Measurements from ENCODE around the gene SERBP1.
"Not testable (repeated sequence)": the region's sequence is repeated elsewhere in the genome, so short reads cannot be mapped to it uniquely, and the experiment has no call there.

The SERBP1 gene

DNA sequence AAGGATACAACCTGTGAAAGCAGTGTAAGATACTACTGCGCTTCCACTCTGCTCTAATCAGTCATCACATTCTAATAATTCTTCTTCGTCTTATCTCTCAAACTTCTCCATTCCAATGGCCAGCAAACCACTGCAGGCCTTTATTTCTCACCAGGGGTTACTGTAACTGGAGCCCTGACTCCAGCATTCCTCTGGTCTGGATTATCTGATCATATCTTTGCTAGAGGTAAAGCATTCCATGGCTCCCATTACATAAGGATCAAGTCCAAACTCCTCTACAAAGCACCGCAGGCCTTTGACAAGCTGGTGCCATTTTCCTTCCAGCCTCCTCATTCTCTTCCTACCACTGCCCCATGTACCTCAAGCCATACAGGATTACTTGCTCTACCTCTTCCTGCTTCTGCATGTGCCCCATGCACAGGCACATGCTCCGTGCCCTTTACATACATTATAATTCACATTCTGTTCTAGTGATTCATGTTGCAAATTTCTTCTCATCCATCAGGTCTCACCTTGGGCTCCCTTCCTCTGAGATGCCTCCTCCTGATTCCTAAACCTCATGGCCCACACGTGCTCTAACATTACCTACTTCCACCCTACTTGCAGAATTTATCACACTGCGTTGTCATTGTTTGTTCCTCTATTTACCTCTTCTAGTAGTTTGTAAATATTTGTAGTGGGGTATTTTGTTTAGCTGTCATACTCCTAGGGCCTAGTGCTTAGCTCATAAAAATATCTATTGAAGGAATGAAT lies 9.3 kb upstream of the SERBP1 start:
- DNase-seq, result no peak

DNA sequence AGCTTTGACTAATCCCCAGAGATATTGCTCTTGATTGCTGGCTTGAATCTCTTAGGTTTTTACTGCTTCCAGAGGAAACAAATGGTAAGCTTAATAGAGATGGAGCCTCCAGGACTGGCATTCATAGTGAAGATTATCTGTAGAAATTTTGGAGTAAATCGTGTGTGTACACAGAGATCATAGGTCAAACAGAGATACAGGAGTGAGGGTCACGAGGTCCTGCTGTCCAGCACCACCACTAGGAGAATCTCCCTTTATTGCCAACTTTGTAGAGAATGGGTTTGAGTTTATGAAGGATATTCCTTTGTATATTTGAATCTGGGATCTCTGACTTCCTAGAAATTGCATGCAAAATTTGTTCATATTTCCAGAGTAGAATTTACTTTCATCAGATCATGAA lies 7.8 kb upstream of the SERBP1 start:
- no peak for DNase-seq

DNA sequence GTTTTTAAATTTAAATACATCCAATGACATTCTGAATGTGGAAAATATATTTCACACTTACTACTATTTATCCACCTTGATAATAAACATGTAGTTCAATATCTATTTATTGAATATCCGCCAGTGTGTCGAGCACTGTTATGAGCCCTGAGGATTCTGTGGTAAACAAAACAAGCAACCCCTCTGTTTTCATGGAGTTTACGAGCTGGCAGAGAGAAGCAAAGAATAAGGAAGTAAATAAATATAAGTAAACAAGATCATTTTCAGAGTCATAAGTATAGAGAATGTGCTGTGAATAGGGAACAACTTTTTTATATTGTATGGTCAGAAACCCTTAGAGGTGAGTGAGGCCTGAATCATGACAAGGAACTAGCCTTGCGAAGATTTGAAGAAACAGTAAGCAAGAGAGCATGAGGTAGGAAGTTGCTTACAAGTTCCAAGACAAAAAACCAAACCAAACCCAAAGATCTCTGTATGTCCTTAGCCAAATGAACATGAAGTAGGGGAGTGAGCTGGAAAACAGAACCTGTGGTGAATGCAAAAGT lies 6.4 kb upstream of the SERBP1 start:
- DNase-seq, result no peak

DNA sequence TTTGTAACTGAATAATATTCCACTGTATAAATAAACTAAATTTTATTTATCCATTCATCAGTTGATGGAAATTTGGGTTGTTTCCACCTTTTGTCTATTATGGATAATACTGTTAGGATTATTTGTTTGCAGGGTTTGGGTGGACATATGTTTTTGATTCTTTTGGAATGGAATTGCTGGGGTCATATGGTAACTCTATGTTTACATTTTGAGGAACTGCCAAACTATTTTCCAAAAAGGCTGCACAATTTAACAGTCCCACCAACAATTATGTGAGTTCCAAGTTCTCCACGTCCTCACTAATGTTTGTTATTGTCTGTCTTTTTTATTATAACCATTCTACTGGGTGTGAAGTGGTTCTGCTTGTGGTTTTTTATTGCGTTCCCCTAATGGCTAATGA lies 4.3 kb upstream of the SERBP1 start:
- DNase-seq, result no peak

DNA sequence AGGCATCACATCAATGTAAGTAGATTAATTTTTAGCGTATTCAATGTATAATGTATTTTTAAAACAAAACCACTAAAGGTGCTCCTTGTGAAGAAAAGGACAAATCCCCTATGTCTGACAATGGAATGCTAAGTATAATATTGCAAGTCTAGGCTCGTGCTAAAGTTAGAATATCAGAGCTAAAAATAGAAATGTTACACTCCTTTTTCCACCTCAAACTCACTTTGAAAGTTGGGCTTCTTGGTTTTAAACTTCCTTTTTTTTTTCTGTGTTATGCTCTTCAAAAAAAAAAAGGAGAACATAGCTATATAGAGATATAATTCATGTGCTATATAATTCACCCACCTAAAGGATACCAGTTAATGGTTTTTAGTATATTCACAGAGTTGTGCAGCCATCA lies 3.6 kb upstream of the SERBP1 start:
- no peak for DNase-seq

DNA sequence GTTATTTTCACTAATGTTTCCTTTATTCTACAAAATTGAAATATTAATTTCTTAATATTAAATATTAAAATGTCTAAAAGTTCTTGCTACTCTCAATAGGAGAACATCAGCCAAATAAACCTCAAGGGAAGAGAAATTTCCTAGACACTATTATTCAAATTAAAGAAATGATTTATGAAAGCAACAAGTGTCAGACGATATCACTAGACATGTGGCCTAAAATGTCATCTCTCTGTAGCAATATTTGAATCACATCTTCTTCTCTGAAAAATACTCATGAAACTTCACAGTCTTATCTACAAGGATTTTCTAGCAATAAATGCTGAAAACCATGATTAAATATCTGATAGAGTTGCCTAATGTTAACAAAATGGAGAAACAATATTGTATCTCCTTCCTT lies 2.5 kb upstream of the SERBP1 start:
- DNase-seq, result no peak

DNA sequence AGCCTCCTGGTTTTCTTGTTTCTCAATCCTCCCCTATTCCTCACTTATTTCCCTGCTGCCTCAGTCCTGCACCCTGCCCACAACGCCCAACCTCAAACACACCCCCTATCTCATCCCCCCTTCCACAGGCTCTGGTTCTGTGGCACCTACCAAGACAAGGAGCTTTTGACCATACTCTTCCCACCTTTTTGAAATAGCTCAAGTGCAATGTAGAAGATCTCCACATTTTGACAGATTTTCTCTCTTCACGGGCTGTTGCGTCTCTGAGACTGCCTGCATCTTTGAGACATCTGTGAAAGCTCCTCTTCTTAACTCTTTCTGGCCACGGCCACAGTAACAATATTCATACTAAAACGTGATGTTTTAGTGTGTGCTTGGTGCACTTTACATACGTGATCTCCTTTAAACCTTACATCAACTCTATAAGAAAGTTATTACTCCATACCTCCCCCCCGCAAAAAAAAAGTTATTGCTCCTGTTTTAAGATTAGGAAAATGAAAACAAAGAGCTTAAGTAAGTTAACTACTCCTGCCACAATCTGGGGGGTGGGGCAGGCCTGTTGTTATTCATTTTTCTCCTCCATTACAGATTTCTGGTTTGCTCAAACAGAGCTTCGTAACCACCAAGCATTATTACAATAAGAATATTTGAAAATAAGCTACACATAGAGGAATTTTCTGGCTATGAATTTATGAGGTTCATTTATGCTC lies 1.8 kb upstream of the SERBP1 start:
- DNase-seq, result no peak

DNA sequence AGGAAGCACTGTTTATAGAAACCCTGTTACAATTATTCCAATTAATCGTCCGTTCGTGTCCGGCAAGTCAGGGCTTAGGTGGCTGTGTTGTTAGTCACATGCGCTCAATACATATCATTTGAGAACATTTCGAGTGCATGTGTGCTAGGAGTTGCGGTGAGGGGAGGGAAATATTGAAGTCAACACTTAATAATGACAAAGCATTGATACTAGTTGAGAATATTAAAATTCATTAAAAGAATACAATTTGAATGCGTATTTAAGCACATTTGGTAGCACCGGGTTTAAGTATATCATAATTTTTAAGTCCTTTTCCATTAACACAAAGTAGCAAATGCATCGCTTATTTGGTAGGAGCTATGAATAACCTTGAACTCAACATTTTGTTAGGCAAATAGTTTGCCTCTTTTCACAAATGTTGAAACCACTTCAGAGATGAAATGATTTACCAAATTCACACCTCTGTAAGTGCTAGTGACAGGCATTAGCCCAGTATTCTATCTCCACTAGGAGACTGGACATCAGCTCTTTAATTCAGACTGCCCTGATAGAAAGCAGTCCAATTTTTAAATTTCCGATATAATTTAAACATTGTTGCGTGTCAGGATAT lies 1.1 kb upstream of the SERBP1 start:
- no peak for DNase-seq

DNA sequence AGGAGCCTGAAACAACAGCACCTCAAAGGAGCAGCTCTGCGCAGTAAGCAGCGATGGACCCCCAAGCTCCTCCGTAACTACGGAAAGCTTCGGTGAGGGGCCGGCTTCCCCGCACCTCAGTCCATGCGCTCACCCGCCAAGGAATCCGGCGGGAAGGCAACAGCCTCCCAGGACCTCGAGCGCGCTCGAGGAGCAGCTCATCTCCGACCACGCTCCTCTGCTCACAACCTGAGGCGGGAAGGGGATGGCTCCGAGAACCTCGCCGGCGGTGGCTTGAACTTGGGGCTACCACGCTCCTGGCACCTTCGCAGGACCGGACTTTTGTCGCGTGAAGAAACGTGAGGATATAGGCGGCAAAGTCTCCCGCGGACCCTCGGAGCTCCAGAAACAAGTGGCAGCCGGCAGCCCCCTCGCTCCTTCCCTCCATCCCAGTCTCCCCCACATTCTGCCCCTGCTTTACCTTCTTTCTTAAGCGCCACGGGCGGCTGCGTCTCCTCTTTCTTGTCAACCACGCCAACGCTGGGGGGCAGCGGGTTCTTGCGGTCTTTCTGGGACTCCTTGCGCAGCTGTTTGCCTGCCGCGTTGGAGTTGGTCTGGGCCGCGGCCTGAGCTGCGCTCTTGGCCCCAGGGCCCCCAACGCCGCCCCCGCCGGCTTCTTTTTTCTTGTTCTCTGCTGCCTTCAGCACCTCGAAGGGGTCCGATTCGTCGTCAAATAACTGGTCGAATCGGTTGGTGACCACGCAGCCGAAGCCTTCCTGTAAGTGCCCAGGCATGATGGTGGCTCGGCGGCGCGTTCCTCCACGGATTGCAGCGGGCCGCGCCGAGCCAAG lies 459 bp downstream of the SERBP1 start:
- peak; percentile 38 for DNase-seq

DNA sequence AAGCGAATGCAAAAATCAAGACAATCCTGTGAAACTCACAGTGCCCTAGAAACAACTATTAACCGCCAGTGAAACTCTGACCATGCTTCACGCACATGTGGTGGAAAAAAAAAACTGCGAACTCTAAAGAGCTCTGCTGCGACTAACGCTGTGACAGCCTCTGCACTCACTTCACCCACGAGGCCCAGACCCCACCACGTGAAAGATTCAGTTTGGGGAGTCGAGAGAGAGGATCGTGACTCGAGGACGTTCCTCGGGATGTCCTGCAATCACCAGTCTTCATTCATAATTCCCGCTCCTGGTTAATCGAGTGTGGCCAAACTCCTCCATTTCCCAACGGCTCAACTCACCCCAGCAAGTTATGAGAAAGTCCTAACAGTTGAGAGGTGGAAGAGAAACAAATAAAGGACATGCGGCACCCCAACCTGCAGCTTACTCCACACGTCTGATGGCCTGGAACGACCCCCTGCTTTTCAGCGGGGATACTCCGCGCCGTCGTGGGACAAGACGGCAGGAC lies 1.1 kb downstream of the SERBP1 start:
- DNase-seq, result peak; percentile 61

DNA sequence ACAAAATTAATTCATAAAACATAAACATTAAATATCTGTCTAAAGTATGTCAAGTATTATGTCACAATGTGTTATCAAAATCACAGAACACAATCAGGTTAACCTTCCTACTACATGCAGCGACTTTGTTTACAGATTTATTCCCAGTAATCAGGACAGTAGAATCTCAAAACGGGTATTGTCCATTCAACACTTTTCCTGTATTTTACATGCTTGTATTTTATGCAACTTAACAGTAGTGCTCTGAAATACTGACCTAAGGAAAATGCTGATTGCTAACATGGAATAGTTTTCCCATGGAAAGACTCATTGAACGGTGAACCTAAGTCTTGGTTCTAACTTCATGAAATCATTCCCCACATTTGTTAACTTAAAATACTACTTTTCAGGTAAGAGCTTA lies 2.3 kb downstream of the SERBP1 start:
- no peak for DNase-seq

DNA sequence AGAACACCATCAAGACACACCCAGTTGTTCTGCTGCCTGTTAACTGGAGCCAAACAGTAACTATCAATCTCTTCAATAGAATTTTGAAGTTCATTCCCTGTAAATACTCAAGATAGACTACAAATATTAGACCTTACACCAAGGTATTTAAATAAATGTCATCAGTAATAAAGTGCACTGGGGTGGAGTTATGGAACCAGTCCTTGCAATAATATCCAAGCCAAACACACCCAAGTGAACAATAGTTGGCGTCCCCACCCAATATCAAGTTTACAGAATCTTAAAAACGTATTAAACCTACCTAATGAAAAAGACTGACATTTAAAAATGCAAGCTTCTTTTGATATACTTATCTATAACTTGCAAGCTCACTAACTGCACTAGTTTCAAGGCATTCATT lies 2.7 kb downstream of the SERBP1 start:
- no peak for DNase-seq

DNA sequence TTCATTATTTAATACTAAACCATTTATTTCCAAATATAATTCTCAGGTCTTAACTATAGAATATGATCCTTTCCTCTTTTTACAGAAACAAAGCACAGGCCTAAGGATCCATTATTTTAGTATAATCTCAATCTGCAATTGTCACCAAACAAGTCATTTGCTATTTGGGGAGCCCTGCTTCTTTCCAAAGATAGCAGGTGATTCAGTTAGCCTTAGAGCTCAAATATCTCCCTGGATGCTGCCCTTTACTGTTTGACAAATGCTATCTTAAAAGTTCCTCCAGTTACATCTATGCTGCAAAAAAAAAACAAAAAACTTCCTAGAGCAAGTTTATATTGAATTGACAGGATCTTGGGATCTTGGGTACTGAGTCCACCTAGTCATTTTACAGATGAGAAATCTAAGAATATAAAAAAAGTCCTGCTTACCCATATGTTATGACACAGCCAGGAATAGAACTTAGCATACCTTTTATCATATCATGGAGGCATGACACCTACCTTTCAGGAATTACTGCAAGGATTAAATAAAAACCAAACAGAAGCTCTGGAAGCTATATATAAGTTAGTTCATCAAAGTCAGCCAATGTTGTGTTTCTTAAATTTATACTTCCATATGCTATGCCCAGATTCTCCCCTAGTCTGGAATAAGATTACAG lies 9.2 kb downstream of the SERBP1 start:
- no peak for DNase-seq

DNA sequence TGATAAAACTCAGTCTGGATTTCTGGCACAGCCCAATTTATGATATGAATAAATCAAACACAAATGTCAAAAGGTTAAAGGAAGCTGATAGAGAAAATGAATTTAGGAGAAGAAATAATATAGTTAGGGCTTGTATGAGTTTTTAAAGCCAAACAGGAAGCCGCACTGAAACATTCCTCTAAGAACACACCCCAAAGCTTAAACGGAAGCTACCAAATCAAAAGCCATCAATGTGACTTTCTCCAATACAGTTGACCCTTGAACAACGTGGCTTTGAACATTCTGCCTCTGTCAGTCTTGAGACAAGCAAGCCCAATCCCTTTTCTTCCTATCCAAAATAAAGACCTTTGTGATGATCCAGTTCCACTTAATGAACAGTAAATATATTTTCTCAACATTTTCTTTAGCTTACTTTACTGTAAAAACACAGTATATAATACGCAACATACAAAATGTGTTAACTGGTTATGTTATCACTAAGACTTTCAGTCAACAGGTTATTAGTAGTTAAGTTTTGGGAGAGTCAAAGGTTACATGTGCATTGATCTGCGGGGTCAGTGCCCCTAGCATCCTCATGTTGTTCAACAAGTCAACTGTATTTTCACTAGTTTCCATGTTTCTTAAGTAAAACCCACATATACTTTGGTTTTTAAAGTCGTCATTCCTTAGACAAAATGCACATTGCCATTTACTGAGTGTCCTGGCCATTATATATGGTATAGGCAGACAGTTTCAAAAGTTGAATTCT lies 11.2 kb downstream of the SERBP1 start:
- DNase-seq, result no peak

DNA sequence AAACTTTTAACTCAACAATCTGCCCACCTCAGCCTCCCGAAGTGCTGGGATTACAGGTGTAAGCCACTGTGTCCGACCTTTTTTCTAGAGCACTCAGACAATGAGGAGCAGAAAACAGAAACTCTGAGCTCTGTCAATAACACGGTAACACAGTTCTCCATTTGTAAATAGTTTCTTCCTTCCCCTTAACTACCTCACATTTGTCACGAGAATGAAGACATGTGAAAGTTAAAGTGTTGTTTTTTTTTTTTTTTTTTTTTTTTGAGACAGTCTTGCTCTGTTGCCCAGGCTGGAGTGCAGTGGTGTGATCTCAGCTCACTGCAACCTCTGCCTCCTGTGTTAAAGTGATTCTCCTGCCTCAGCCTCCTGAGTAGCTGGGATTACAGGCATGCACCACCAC lies 12.5 kb downstream of the SERBP1 start:
- not testable (repeated sequence) for DNase-seq

DNA sequence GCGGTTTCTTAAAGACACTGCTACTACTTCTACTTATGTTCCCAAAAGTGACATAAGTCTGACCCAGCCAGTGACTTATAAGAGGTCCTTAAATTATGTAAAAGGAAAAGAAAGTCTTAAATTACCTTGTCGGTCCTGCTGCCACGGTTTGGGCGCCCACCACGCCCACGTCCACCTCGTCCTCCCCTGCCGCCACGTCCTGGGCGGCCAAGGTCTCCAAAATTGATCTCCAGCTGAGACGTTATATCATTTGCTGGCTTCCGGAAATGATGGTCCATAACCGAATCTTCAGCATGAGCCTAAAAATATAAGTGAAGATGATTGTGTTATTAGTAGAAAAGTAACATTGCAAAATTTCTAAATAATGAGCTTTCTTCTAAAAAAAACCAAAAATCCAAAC lies 15.2 kb downstream of the SERBP1 start:
- no peak for DNase-seq

DNA sequence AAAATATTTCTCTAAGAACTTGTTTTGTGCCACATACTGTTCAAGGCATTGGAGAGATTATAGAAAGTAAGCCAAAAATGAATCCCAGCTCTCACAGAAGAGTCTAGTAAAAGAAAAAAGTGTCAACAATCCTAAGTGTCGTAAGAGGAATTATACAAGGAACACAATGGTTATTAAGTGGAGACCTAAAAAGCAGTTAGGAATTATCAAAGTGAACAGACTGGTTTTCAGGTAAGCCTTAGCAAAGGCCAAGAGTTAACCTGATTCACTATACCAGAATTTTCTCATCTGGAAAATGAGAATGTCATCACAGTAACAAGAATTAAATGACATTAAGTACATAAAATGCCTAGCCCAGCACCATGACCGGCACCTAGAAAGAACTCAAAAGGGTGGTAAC lies 15.6 kb downstream of the SERBP1 start:
- DNase-seq, result no peak

DNA sequence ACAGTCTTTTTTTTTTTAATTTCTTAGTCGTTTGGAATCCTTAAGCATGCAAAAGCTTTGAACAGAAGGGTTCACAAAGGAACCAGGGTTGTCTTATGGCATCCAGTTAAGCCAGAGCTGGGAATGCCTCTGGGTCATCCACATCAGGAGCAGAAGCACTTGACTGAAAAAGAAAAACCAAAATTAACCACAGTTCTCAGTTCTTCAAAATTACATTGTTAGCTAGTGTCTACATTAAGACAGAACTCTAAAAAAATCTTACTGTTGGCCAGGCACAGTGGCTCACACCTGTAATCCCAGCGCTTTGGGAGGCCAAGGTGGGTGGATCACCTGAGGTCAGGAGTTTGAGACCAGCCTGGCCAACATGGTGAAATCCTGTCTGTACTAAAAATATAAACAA lies 17.1 kb downstream of the SERBP1 start:
- DNase-seq, result not testable (repeated sequence)

DNA sequence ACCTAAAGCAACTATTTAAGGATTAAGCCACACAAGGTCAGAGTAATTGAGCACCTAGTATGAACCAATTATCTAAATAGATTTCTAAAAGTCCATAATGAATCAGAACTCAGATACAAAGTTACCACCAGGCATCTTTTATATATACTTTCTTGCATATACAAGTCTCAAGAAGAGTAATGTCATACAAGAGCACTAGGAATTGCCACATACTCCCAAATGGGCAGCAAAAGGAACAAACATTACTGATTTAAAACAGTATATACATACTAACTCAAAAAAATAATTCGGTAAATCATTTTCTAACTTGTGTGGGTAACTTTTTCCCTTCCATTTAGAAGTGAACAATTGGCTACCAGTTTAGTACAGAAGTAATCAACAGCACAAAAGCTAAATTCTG lies 22.1 kb downstream of the SERBP1 start:
- no peak for DNase-seq

DNA sequence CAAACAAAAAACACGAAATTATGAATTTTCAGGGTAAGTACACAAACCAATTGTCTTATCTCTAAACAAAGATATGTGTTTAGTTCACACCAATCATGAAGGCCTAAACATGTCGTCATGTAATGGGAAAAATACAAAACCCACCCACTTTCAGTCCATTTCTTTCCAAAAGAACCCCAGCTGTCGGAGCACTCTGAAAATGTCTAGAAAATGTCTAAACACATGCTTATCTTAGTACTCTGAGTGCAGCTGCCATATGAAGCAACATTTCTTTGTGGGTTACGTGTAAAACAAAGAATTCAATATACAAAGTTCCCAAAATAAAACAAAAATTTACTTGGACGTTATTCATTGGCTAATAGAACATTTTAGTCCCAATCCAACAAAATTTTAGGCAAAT lies 22.7 kb downstream of the SERBP1 start:
- DNase-seq, result no peak

DNA sequence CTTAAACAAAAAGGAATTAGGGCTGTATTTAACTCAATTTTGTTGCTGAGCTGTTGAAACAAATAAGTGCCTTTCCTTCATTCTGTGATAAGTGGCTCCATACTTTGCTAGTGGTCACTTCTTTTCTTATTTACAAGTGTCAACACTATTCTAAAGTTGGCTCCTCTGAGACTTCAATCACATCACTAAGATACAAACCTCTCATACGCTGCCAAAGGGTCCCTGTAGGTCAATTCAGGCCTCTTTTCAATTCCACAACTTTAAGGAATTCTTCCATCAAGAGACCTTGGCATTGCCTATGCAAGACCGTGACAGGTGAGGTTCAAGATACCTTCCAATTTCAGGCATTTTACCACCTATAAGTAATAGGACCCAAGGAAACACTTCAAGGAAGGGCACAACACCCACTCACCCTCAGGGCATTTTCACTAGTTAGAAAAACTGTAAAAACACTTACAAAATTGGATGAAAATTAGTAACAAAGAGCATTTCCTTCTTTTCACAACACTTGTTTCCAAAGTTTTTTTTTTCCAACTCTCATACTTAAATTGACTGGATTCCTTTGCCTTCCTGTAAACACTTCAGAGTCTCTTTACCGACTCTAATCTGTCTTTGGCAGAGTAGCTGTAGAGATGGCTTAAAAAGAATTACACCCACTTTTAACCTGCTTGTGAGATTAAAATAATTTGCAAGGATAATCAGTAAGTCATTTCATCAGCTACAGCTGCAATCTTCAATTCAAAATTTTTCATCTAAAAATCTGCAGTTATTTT lies 24.5 kb downstream of the SERBP1 start:
- no peak for DNase-seq
